Stimulated activated CD8-positive, alpha-beta memory T cell treated with anti-CD3 and anti-CD28 coated beads, Interleukin-12 subunit alpha, Interleukin-12 subunit beta, amount 100 ng/mL, for 1 hour (primary cell): ENCODE measurements around the gene FIBCD1.

Experiments
- DNase-seq: peaks from one replicate; pipeline ENCODE4 v3.0.0-alpha.2; 2020; ENCODE audit warnings: low read depth

The FIBCD1 gene

GRCh38 chr9:130954317-130954716 is 15.3 kb upstream of the FIBCD1 start:
- DNase-seq = no peak

DNA sequence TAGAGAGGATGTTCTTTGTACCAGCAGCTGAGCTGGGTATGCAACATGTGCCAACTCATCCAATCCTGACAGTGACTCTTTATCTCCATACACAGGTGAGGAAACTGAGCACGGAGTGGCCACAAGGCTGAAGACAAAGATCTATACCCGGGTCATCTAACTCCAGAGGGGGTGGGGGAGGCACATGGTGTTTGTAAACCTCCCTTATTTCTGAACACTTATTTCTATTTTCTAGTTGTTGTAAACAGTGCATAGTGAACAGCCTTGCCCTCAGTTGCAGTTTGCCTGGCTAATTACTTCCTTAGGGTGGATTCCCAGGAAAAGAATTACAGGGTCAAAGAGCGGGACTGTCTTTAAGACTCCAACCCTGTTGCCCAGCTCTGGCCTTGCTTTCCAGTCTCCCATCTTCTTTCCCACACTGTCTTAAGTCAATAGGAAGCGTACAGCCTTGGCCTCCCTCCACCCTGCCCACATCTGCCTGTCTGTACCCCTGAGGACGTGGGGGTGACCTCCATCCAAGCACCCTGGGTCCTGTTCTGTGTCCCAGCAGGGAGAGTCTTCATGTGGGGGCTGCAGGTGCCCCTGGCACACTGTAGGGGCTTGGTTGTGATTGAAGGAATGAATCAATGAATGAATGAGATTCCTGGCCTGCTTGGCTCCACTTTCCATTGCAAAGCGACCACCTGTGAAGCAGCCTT is 13.2 kb upstream of the FIBCD1 start:
- DNase-seq = no peak

DNA sequence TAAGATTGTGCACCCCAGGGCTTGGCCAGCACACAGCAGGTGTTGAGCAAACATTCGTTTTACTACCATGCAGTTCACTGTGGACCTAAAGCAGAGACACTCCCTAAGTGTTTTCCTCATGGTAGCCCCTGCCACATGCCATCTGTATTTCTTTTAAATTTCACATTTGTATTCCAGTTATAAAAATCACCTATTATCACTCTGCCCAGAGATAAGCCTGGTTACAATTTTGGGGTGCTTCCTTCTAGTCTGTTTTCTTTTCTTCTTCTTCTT is 10.9 kb upstream of the FIBCD1 start:
- DNase-seq = no peak

DNA sequence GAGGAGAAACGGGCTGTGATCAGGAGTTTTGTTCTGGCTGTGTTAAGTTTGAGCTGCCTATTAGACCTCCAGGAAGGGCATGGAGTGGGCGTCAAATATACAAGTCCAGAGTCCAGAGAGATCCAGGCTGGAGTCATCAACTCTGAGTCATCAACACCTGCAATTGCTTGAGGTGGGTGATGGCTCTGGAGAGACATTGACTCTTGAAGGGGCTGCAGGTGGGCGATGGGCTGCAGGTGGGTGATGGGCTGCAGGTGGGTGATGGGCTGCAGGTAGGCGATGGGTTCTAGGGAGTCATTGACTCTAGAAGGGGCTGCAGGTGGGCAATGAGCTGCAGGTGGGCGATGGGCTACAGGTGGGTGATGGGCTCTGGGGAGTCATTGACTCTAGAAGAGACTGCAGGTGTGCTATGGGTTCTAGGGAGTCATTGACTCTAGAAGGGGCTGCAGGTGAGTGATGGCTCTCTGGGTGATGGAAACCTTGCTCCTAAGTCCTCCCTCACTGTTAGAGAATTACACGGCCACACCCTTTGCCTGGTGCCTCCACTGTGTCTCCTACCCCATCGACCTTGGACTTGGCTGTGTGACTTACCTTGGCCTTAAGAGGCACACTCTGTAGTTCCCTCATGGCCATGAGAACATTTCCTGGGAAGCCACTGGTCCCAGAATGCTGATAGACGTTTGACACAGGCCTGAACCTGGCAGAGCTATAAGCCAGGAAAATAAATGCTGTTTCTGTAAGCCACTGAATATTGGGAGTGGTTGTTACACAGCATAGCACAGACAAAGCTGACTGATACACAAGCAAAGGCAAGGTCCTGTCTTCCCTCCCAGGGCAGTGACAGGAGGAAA is 10.4 kb upstream of the FIBCD1 start:
- no peak for DNase-seq

GRCh38 chr9:130948266-130948665 is 9.2 kb upstream of the FIBCD1 start:
- no peak for DNase-seq

GRCh38 chr9:130947618-130948140 is 8.6 kb upstream of the FIBCD1 start:
- no peak for DNase-seq

DNA sequence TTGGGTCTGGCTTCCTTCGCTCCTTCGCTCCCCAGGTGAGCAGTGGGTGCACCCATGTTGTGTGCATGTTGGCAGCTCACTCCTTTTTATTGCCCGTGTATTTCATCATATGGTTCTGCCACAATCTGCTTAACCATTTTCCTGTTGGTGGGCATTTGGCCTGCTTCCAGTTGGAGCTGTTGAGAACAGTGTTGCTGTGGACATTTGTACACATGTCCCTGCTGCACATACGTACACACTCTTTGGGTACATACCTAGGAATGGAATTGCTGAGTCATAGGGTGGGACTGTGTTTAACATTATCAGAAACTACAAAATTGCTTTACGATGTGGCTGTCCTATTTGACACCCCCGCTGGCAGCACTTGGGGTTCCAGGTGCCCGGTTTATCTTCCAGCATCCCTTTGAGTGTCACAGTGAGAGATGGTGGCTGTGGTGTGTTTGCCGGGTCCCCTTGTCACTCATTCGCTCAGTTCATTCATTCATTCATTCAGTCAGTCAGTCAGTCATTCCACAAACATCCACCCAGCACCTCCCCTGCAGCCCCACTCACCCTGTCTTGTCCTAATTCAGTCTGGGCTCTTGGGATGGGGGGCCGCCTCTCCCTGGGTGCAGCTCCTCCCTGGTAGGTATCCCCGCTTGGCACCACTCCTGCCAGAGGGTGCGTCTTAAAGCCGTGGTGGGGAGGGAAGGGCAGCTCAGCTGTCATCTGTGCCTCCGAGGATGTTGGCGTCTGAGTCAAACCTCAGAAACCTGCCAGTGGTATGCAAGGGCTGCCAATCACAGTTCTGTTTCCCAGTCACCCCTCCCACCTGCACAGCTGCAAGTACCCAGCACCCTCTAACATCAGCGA is 7.9 kb upstream of the FIBCD1 start:
- no peak for DNase-seq

- DNase-seq = no peak
Measured at GRCh38 chr9:130945173-130945572, 6.1 kb upstream of the FIBCD1 start.

GRCh38 chr9:130944510-130945058 is 5.5 kb upstream of the FIBCD1 start:
- no peak for DNase-seq

- DNase-seq = no peak
Measured at GRCh38 chr9:130943777-130944176, 4.7 kb upstream of the FIBCD1 start.

- DNase-seq = no peak
Measured at GRCh38 chr9:130943221-130943620, 4.2 kb upstream of the FIBCD1 start.

GRCh38 chr9:130942679-130943078 is 3.6 kb upstream of the FIBCD1 start:
- no peak for DNase-seq

DNA sequence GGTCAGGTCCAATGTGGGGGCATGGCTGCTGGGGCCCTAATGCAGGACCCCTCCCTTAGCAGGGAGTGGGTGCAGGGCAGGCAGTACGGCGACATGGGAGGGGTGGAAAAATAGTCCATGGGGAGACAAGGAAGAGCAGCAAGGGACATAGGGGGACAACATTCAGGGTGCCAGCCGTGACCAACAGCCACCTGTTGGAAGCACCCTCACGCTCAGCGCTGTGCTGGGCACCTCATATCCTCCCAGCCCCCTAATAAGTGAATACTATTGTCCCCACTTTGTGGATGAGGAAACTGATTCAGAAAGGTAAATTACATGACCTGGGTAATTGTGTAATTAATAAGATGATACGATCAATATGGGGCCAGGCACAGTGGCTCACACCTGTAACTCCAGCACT is 3.0 kb upstream of the FIBCD1 start:
- DNase-seq = no peak

DNA sequence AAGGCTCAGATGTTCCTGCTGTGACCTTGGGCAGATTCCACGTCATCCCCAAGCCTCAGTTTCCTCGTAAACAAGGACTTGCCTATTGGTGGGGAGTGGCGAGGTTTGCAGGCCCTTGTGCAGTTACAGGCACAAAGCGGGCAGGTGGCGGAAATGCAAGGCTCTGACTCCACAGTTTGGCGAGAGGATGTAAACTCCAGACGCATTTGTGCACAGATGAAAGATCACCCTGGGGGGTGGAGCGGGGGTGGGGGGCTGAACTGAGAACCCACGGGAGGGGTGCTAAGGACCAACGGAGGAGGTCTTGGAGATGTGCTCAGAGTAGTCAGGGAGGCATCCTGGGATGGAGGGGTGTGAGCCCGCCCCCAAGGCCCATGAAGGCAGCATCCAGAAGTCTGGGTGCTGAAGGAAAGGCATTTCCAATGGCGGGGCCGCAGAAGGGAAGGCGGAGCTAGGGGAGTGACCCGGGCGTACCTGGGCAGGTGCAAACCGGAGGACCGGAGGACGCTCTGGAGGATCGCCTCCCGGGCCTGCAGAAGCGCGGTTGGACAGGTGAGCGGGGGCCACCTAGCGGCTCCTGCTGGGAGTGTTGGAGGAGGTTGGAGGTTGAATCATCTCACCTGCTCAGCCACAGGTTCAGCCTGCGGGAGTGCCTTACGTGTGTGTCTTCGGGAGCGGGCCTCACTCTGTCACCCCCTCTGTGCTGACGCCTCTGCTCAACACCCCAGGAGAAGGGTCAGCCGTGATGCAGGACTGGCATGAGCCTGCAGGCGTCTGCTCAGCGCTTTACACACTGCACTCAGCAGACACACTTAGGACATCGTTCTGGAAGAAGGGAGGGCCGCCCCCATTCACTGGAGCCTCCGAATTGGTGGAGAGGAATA is 1.9 kb upstream of the FIBCD1 start:
- DNase-seq = peak; percentile 42

- no peak for DNase-seq
Measured at GRCh38 chr9:130940027-130940549, 1.0 kb upstream of the FIBCD1 start.

GRCh38 chr9:130939405-130940026 is 469 bp upstream of the FIBCD1 start:
- DNase-seq = no peak

GRCh38 chr9:130938184-130938651 is 829 bp downstream of the FIBCD1 start:
- DNase-seq = no peak

- no peak for DNase-seq
Measured at GRCh38 chr9:130937146-130938076, 1.6 kb downstream of the FIBCD1 start.
